Mesodermal cell (in vitro differentiated cells): ENCODE measurements around the gene UVRAG.

ENCODE experiments used
- H3K27ac ChIP-seq: 2 replicates; pipeline ENCODE4 v1.7.0; 2013; ENCODE audit warnings: mild to moderate bottlenecking, low read depth, low read length, moderate library complexity; ENCODE audit not compliant: severe bottlenecking
- H3K36me3 ChIP-seq: 2 replicates; pipeline ENCODE4 v1.7.1; 2013; ENCODE audit warnings: mild to moderate bottlenecking, low read length, moderate library complexity; ENCODE audit not compliant: control insufficient read depth, insufficient read depth
- H3K4me1 ChIP-seq: one replicate; pipeline ENCODE4 v1.7.1; 2013; ENCODE audit warnings: mild to moderate bottlenecking, low read length; ENCODE audit not compliant: insufficient read depth, control insufficient read depth, poor library complexity, severe bottlenecking
- H3K4me3 ChIP-seq: 2 replicates; pipeline ENCODE4 v1.7.0; 2013; ENCODE audit warnings: low read length, control low read depth, mild to moderate bottlenecking; ENCODE audit not compliant: insufficient read depth, poor library complexity, severe bottlenecking; ENCODE audit errors: extremely low read depth
- H3K9me3 ChIP-seq: 2 replicates; pipeline ENCODE4 v1.7.1; 2013; ENCODE audit warnings: mild to moderate bottlenecking, low read length, moderate library complexity; ENCODE audit not compliant: control insufficient read depth
- WGBS, 2 experiments: methylation state at CpG; one replicate each; pipeline ENCODE4 v1.1.5; 2013; ENCODE audit warnings: missing lambda C conversion rate in 2 of 2; ENCODE audit not compliant: insufficient coverage in 2 of 2; 5-methylcytosine and 5-hydroxymethylcytosine counted together

The UVRAG gene

DNA sequence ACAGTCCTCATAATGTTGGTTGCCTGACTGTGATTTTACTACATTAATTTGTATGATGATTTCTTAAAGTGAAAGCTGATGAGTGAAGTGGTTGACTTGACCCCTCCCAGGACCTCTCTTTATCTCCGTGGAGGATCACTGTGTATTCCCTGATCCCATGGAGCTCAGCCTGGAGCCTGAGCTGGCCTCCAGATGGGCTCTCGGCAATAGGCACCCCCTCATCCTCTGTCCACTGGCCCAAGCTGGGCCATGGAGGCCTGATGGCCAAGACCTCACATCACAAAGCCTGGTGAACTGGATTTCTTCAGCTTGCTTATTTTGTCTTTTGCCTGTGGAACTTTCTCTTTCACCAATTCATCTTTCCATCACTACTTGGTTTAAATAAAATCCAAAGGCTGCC is 316.1 kb downstream of the UVRAG start:
- 78 to 100% methylated on average over 1 to 2 of the region's 2 CpGs for WGBS, 2 experiments
- Histone ChIP-seq H3K4me3 (no peak overlapping the region), H3K4me1 (peaks cover 12% of the 10 kb centered on the region), H3K36me3 (peaks cover 4% of the 10 kb centered on the region), H3K27ac (no peak overlapping the region), H3K9me3 (no peaks in the 10 kb centered on the region)

DNA sequence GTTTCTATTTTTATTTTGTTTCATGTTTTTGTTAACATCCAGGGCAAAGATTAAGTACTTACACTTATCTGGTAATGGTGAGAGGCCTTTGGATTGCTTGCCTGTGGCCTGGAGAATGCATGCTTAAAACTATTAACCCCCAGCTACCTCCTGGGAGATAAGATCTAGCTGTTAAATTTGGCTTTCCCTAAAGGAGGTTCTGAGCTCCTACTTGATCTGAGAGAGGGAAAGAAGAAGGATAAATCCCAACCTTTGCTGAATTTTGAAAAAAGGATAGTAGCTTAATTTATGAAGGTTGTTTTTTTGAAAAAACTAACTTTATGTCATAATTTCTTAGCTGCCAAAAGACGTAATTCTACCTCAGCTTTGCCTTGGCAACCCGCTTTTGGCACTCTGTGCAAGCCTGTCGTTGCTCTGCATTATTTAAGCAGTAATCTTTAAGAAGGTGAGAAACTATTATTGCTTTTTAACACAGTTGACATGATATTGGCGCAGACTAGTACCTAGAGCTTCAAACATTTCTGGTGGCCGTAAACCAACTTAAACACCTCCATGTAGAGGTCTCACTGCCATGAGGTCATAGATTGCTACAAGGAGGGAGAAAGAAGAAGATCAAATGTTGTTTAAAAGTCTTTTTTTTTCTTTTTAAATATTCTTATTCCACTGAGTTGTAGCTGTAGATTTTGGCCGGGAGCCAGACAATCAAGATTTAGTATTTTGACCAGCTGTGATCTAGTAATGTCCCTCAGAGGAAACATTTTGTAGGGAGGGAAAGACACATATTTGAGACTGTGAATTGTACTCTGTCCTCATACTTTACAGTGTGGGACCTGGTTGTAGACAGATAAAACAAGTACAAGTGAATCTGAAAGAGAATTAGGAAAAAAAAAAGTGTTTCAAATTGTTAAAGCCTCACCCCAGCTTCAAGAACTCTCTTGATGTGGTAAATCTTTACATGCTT is 316.9 kb downstream of the UVRAG start:
- H3K36me3 ChIP-seq = peaks cover 2% of the 10 kb centered on the region
- H3K9me3 ChIP-seq = no peaks in the 10 kb centered on the region
- H3K4me3 ChIP-seq = no peak overlapping the region
- no peak overlapping the region for H3K27ac ChIP-seq
- 93% methylated on average over 3 of the region's 6 CpGs; no CpG with 5 or more reads in 1 of the 2 experiments for WGBS, 2 experiments
- peaks cover 12% of the 10 kb centered on the region for H3K4me1 ChIP-seq

DNA sequence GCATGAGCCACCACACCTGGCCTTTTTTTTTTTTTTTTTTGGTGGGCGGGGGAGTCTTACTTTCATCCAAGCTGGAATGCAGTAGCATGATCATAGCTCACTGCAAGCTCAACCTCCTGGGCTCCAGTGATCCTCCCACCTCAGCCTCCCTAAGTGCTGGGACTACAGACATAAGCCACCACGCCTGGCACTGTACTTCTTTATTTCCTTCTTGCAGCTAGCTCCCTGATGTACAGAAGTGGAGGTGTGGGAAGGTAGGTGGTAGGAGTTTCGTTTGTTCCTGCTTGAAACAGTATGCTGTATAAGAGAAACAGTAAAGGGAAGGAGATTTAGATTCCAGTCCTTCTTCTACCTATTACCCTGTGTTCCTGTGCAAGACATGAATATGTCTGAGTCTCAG is 319.2 kb downstream of the UVRAG start:
- no peaks in the 10 kb centered on the region for H3K9me3 ChIP-seq
- peaks cover 12% of the 10 kb centered on the region for H3K4me1 ChIP-seq
- no peaks in the 10 kb centered on the region for H3K36me3 ChIP-seq
- no peak overlapping the region for H3K27ac ChIP-seq
- WGBS, 2 experiments = 67% methylated on average over 1 of the region's 3 CpGs; no CpG with 5 or more reads in 1 of the 2 experiments
- no peak overlapping the region for H3K4me3 ChIP-seq

DNA sequence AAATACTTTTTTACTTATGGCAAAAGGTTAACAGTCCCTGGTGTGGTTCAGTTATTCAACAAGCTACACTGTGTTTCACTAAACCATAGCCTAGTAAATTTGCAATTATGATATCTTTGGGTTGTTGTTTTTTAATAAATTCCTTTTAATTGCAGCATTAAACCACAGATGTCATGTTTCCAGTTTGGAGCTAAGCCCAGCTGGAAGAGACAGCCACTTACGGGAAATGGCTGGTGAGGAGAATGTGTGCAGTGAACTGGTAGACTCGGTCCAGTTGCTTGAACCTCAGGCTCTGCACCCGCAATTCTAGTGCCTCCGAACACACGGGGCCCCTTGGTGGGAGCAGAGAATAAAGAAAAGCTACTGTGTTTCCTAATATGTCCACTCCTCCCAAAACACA is 320.5 kb downstream of the UVRAG start:
- no peak overlapping the region for H3K4me3 ChIP-seq
- no peak overlapping the region for H3K27ac ChIP-seq
- no peaks in the 10 kb centered on the region for H3K9me3 ChIP-seq
- H3K36me3 ChIP-seq = peaks cover under 1% of the 10 kb centered on the region
- peaks cover 12% of the 10 kb centered on the region for H3K4me1 ChIP-seq
- WGBS, 2 experiments = 92% methylated on average over 2 of the region's 5 CpGs; no CpG with 5 or more reads in 1 of the 2 experiments

DNA sequence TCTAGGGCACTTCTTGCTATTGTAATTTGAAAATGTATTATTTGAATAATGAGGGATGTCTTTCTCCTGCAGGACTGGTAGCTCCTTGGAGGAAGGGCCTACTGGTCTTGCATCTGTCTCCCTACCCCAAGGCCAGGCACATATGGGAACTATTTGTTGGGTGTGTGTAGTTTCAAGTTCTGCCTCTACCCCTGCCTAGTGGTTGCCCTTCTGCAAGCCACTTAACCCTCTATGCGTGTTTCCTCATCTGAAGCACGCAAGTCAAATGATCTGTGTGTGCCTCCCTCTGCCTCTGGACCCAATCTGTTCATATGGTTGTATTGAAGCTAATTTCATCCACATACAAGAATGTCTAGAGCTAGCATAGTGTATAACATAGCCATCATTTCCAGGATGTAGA is 324.3 kb downstream of the UVRAG start:
- Histone ChIP-seq H3K27ac (no peak overlapping the region), H3K4me1 (no peaks in the 10 kb centered on the region), H3K36me3 (peaks cover 23% of the 10 kb centered on the region), H3K9me3 (no peaks in the 10 kb centered on the region), H3K4me3 (no peak overlapping the region)
- 100% methylated on average over 2 of the region's 2 CpGs; no CpG with 5 or more reads in 1 of the 2 experiments for WGBS, 2 experiments

DNA sequence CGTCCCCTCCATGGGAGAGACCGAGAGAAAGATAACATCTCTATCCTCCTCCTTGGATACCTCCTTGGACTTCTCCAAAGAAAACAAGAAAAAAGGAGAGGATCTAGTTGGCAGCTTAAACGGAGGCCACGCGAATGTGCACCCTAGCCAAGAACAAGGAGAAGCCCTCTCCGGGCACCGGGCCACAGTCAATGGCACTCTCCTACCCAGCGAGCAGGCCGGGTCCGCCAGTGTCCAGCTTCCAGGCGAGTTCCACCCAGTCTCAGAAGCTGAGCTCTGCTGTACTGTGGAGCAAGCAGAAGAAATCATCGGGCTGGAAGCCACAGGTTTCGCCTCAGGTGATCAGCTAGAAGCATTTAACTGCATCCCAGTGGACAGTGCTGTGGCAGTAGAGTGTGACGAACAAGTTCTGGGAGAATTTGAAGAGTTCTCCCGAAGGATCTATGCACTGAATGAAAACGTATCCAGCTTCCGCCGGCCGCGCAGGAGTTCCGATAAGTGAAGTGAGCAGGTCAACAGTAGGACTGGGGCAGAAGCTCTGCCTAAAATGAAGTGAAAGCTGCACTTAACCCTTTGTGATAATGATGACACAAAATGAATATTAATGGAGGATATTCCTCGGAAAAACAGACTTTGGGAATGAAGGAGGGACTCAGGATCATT is 326.0 kb downstream of the UVRAG start:
- no peak overlapping the region for H3K4me3 ChIP-seq
- H3K27ac ChIP-seq = no peak overlapping the region
- peaks cover 23% of the 10 kb centered on the region for H3K36me3 ChIP-seq
- WGBS, 2 experiments = 94% methylated on average over 21 of the region's 22 CpGs
- H3K9me3 ChIP-seq = no peaks in the 10 kb centered on the region
- no peaks in the 10 kb centered on the region for H3K4me1 ChIP-seq

DNA sequence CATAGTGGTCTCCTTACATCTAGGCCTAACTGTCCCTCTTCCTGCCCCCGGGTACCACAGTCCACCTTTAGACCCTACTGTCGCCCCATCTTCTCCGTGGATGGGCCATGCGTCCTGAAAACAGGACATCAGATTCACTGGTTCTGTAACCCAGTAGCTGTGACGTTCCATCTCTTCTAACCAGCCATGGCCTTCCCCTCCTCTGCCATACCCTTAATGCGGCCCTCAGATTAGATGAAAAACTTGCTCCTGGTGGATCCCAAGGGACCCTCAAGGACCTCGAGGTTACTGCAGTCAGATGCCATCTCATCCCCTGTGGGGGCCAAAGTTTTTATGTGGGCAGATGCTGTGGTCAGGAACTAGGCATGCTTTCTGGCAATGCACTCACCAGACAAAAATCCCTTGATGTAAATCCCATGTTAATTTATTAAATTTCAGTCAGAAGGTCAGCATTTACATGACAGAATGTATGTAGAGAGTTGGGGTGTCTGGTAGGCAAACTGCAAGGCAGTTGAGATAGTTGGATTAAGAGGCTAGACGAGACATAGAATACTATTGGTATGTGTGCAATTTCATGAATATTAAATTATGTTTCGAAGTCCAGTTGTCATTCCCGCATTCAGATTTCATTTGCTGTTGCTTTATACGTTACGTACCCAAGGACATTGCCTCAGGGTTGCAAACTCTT is 327.0 kb downstream of the UVRAG start:
- H3K4me1 ChIP-seq = no peaks in the 10 kb centered on the region
- WGBS, 2 experiments = 94 to 96% methylated on average over 5 to 8 of the region's 12 CpGs
- peaks cover 23% of the 10 kb centered on the region for H3K36me3 ChIP-seq
- no peak overlapping the region for H3K4me3 ChIP-seq
- no peaks in the 10 kb centered on the region for H3K9me3 ChIP-seq
- no peak overlapping the region for H3K27ac ChIP-seq

DNA sequence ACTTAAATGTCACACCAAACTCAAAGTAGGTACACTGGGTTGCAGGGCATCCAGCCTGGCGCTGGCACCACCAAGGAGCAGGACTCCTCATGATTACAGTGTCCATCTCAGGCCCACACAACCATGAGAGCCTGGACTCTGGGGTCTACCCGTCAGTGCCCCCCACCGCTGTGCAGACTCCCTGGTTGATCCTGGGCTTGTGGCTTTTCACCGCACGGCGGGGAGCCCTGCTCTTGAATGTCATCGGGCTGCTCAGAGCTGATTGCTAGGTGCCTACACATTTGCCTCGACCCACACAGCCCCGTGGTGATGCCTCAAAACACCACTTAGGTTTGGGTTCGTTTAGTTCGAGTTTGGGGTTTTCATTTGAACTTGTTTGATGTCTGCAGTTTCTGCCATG is 328.3 kb downstream of the UVRAG start:
- H3K27ac ChIP-seq = no peak overlapping the region
- H3K4me3 ChIP-seq = no peak overlapping the region
- no peaks in the 10 kb centered on the region for H3K9me3 ChIP-seq
- WGBS, 2 experiments = 90 to 96% methylated on average over 9 to 11 of the region's 11 CpGs
- peaks cover 23% of the 10 kb centered on the region for H3K36me3 ChIP-seq
- H3K4me1 ChIP-seq = no peaks in the 10 kb centered on the region

DNA sequence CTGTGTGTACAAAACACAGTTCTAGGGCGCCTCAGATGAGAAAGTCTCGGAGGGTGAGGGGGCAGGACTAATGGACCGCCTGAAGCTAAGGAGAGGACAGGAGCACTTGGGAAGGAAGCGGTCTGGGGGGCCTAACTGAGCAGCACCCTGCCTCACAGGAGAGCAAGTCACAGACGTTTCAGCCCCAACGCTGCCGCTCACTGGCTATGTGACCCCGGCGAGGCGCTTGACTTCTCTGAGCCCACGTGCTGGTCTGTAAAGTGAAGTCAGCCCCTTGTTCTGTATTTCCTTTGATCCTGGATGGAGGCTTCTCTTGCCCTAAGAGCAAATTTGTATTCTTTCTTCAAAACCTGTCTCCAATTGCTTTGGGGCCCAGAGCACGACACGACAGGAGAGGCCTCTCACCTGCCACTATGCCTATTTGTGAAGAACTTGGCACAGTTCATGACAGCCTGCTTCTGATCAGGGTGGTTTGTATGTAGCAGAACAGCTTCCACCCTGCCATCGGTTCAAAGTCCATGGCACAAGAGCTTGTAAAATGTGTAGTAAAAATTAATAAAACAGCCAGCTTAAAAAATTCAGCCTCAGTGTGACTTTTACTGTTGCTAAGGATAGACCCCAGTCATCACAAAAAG is 332.2 kb downstream of the UVRAG start:
- Histone ChIP-seq H3K9me3 (no peaks in the 10 kb centered on the region), H3K36me3 (peaks cover 5% of the 10 kb centered on the region), H3K4me3 (no peak overlapping the region), H3K27ac (no peak overlapping the region), H3K4me1 (no peaks in the 10 kb centered on the region)
- WGBS, 2 experiments = 92 to 93% methylated on average over 11 to 13 of the region's 14 CpGs

DNA sequence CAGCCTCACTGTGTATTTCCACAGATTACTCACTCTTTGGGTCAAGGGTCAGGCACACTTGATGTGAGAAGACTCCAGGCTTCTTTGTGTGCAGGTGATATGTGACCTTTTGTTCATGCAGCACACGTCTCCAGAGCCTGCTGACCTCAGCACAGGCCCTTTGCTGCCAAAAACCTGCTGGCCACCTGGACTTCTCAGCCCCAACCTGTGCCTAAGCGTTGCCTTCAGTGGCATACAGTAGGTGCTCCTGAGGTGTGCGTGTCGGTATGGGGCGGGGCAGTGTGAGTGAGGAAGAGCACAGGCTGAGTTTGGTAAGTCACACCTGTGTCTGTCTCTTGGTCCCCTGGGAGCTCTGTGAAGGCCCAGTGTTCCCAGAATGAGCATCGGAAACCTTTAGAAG is 333.2 kb downstream of the UVRAG start:
- no peak overlapping the region for H3K4me3 ChIP-seq
- H3K27ac ChIP-seq = no peak overlapping the region
- 83 to 96% methylated on average over 1 to 6 of the region's 6 CpGs for WGBS, 2 experiments
- H3K4me1 ChIP-seq = peaks cover 5% of the 10 kb centered on the region
- no peaks in the 10 kb centered on the region for H3K36me3 ChIP-seq
- H3K9me3 ChIP-seq = no peaks in the 10 kb centered on the region
